ENCODE measurements around the gene ARHGEF16. TPM values are rescaled to one million over a fixed set of nuclear protein-coding genes. Genes with fewer than 3 reads are reported as not detected.

ARHGEF16 gene
- total RNA-seq, 2 donors from 2014 or later, result 17.1 to 22.1 TPM

GRCh38 chr1:3492545-3493246, 38.2 kb downstream of the ARHGEF16 start:
- H3K36me3 ChIP-seq (replicated peaks in 1 of 2; ENCODE audit: insufficient read depth in 1 of 2, low read depth in 2 of 2), result no peaks in the 10 kb centered on the region
- no peaks in the 10 kb centered on the region for H3K27me3 ChIP-seq
- intact Hi-C loops (cut with DNase I), result loop anchor here (2.0 kb wide), 1 partner anchor 122 kb away; no protein-coding TSS in a partner anchor
- no peaks in the 10 kb centered on the region for H3K9me3 ChIP-seq
- H3K4me3 ChIP-seq, result no peak overlapping the region
- H3K27ac ChIP-seq, result no peak overlapping the region
- ATAC-seq (no peak), DNase-seq (no peak)
- WGBS, 2 donors, result 84% methylated on average over 17 of the region's 17 CpGs; no CpG with 5 or more reads in 1 of the 2 donors
- TF ChIP-seq, protein P1, sequence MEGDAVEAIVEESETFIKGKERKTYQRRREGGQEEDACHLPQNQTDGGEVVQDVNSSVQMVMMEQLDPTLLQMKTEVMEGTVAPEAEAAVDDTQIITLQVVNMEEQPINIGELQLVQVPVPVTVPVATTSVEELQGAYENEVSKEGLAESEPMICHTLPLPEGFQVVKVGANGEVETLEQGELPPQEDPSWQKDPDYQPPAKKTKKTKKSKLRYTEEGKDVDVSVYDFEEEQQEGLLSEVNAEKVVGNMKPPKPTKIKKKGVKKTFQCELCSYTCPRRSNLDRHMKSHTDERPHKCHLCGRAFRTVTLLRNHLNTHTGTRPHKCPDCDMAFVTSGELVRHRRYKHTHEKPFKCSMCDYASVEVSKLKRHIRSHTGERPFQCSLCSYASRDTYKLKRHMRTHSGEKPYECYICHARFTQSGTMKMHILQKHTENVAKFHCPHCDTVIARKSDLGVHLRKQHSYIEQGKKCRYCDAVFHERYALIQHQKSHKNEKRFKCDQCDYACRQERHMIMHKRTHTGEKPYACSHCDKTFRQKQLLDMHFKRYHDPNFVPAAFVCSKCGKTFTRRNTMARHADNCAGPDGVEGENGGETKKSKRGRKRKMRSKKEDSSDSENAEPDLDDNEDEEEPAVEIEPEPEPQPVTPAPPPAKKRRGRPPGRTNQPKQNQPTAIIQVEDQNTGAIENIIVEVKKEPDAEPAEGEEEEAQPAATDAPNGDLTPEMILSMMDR (IDR thresholded peaks at IDR 0.05), result no peak
- no peak for TF ChIP-seq POLR2A (IDR thresholded peaks at IDR 0.05)
- peaks cover 7% of the 10 kb centered on the region for H3K4me1 ChIP-seq

DNA sequence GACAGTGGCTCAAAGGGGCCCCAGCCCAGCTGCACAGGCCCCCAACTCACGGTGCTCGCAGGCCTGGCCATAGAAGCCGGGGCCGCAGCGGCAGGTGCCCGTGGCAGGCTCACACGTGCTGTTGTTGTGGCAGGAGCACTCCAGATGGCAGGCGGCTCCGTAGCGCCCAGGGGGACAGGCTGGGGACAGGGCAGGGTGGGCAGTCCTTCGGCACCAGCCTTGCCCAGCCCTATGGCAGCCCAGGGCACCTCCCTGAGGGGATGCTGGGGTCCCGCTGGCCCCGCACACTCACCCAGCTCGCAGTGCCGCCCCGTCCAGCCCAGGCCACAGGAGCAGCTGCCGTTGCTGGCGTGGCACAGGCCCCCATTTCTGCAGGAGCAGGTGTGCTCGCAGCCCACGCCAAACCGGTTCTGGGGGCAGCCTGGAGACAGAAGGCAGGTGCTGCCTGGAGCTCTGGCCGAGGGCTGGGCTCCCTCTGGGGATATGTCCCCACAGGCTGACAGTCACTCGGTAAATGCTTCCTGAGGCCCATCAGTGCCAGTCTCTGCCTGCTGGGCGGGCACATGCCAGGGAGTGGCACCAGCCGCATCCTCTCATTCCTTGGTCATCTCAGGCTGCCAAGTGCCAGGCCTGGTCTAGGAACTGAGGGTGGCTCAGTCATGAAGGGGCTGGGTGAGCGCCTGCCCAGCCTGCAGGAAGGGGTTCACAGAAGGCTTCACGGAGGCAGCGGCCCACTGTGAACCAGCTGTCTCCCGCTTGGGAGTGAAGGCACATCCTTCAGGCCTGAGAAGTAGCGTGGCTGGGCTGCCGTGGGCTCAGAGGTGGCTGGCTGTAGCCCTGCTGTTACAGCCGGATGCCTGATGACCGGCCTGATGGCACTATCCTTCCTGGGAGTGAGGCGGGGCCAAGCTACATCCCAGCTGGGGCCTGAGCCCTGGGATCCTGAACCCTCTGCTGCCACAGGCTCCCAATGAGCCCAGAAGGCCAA, 40.1 kb downstream of the ARHGEF16 start:
- Histone ChIP-seq H3K27ac (no peak overlapping the region), H3K4me1 (peaks cover 7% of the 10 kb centered on the region), H3K4me3 (no peak overlapping the region), H3K36me3 (replicated peaks in 1 of 2; ENCODE audit: insufficient read depth in 1 of 2, low read depth in 2 of 2) (no peaks in the 10 kb centered on the region), H3K27me3 (no peaks in the 10 kb centered on the region), H3K9me3 (no peaks in the 10 kb centered on the region)
- WGBS, 2 donors, result 73 to 86% methylated on average over 4 to 30 of the region's 34 CpGs
- intact Hi-C loops (cut with DNase I), result no loop called here
- no peak for ATAC-seq
- no peak for TF ChIP-seq POLR2A (IDR thresholded peaks at IDR 0.05)
- TF ChIP-seq, protein P1 (IDR thresholded peaks at IDR 0.05), result no peak
- no peak for DNase-seq

- H3K4me1 ChIP-seq, result peaks cover 5% of the 10 kb centered on the region
- no peak overlapping the region for H3K27ac ChIP-seq
- H3K36me3 ChIP-seq (replicated peaks in 1 of 2; ENCODE audit: insufficient read depth in 1 of 2, low read depth in 2 of 2), result no peaks in the 10 kb centered on the region
- DNase-seq (no peak), ATAC-seq (no peak)
- intact Hi-C loops (cut with DNase I), result no loop called here
- no peaks in the 10 kb centered on the region for H3K27me3 ChIP-seq
- TF ChIP-seq POLR2A (IDR thresholded peaks at IDR 0.05), result no peak
- TF ChIP-seq, protein P1 (IDR thresholded peaks at IDR 0.05), result no peak
- no peak overlapping the region for H3K4me3 ChIP-seq
- 74 to 87% methylated on average over 17 to 34 of the region's 36 CpGs for WGBS, 2 donors
- no peaks in the 10 kb centered on the region for H3K9me3 ChIP-seq
These were observed 41.6 kb downstream of the ARHGEF16 start for GRCh38 chr1:3495776-3496745.

DNA sequence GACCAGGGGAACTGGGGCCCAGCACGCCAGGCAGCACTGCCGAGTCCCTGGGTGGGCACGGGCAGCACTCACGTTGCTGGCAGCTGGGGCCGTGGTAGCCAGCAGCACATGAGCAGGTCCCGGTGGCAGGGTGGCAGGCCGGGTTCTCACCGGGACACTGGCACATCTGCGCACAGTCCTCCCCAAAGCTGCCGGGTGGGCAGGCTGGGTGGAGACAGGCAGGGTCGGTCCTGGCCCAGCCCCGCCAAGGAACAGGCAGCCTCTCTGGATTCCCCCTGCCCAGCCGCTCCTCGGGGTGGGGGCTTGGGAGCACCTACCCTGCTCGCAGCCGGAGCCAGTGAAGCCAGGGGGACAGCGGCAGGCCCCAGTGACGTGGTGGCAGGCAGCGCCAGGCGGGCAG, 42.5 kb downstream of the ARHGEF16 start:
- WGBS, 2 donors, result 91% methylated on average over 20 of the region's 20 CpGs; no CpG with 5 or more reads in 1 of the 2 donors

More for the DNA sequence above, 42.5 kb downstream of the ARHGEF16 start:
- Histone ChIP-seq H3K36me3 (replicated peaks in 1 of 2; ENCODE audit: insufficient read depth in 1 of 2, low read depth in 2 of 2) (no peaks in the 10 kb centered on the region), H3K27ac (no peak overlapping the region), H3K4me1 (no peaks in the 10 kb centered on the region), H3K9me3 (no peaks in the 10 kb centered on the region), H3K4me3 (no peak overlapping the region), H3K27me3 (no peaks in the 10 kb centered on the region)
- DNase-seq, result no peak
- intact Hi-C loops (cut with DNase I), result no loop called here
- no peak for ATAC-seq
- no peak for TF ChIP-seq POLR2A (IDR thresholded peaks at IDR 0.05)
- TF ChIP-seq, protein P1 (IDR thresholded peaks at IDR 0.05), result no peak

Data from body of pancreas (tissue), 4 donors.